NCI-H226 (cell line): ENCODE results near the gene TECPR1.

ENCODE experiments used
- DNase-seq: peaks from one replicate; pipeline ENCODE4 v3.0.0-alpha.2; 2015

The TECPR1 gene

GRCh38 chr7:98251601-98252424, at the start of gene TECPR1:
TECPR1 (minus strand) TSS chr7:98252232; CDS start chr7:98246146, 6,086 bp downstream.
- DNase-seq = peak; percentile 92

GRCh38 chr7:98300595-98301372, 48.8 kb upstream of the TECPR1 start:
- DNase-seq = no peak

GRCh38 chr7:98297626-98298286, 45.7 kb upstream of the TECPR1 start:
- DNase-seq = no peak

GRCh38 chr7:98296833-98297232, 44.8 kb upstream of the TECPR1 start:
- no peak for DNase-seq

GRCh38 chr7:98295467-98296192, 43.6 kb upstream of the TECPR1 start:
- no peak for DNase-seq

GRCh38 chr7:98294798-98295382, 42.9 kb upstream of the TECPR1 start:
- no peak for DNase-seq

GRCh38 chr7:98294326-98294725, 42.3 kb upstream of the TECPR1 start:
- DNase-seq = no peak

- DNase-seq = no peak
These were observed 41.7 kb upstream of the TECPR1 start for GRCh38 chr7:98293746-98294145.

- no peak for DNase-seq
These were observed 41.2 kb upstream of the TECPR1 start for GRCh38 chr7:98293265-98293664.

- no peak for DNase-seq
These were observed 39.7 kb upstream of the TECPR1 start for GRCh38 chr7:98291717-98292116.

- DNase-seq = no peak
These were observed 37.4 kb upstream of the TECPR1 start for GRCh38 chr7:98289333-98289875.

GRCh38 chr7:98288064-98288823, 36.2 kb upstream of the TECPR1 start:
- no peak for DNase-seq

GRCh38 chr7:98287486-98287959, 35.5 kb upstream of the TECPR1 start:
- DNase-seq = peak; percentile 41

GRCh38 chr7:98286701-98287485, 34.9 kb upstream of the TECPR1 start:
- no peak for DNase-seq

- peak; percentile 22 for DNase-seq
These were observed 34.1 kb upstream of the TECPR1 start for GRCh38 chr7:98286093-98286539.

- DNase-seq = no peak
These were observed 33.4 kb upstream of the TECPR1 start for GRCh38 chr7:98285157-98286092.

GRCh38 chr7:98284335-98285036, 32.5 kb upstream of the TECPR1 start:
- peak; percentile 83 for DNase-seq

GRCh38 chr7:98283887-98284222, 31.8 kb upstream of the TECPR1 start:
- DNase-seq = no peak
